Astrocyte (in vitro differentiated cells and primary cell): ENCODE data around the gene PDSS2.

Source experiments
- CTCF ChIP-seq: IDR thresholded peaks from 2 replicates; pipeline ENCODE4 v1.5.1; 2011; ENCODE audit warnings: low read depth, mild to moderate bottlenecking, inconsistent platforms, low read length, moderate library complexity; ENCODE audit not compliant: insufficient read depth
- EZH2 ChIP-seq: IDR thresholded peaks from 2 replicates; pipeline ENCODE4 v1.6.1; 2012; ENCODE audit warnings: mild to moderate bottlenecking, low read length, inconsistent platforms; ENCODE audit not compliant: insufficient read depth

GRCh38 chr6:107345393-107345792 lies 114.0 kb downstream of the PDSS2 start:
- TF ChIP-seq CTCF, result no peak
- no peak for TF ChIP-seq EZH2
